A549 (cell line): ENCODE results near the gene NT5C2.

Experiments
- CTCF ChIP-seq: fragments of >200 bp; sonication (Bioruptor Twin); formaldehyde crosslinking; IDR thresholded peaks from 3 replicates; pipeline ENCODE4 v1.5.1; 2016
- HMGXB4 ChIP-seq: fragments of 250-450 bp; sonication (Bioruptor Pico); IDR thresholded peaks from 2 replicates; pipeline ENCODE4 v1.5.0; 2021; ENCODE audit warnings: mild to moderate bottlenecking, moderate library complexity, borderline replicate concordance
- POLR2AphosphoS2 ChIP-seq: conservative IDR thresholded peaks from 2 replicates; pipeline ENCODE4 v1.6.1; 2012; ENCODE audit warnings: low read length, improper control_type of control experiment, inconsistent platforms

GRCh38 chr10:103193820-103194529, 903 bp upstream of the NT5C2 start:
- no peak for TF ChIP-seq HMGXB4 (CRISPR knock-in tag)
- TF ChIP-seq CTCF = no peak
- no peak for TF ChIP-seq POLR2AphosphoS2
